ENCODE data around the gene RHEB.

Gene RHEB

GRCh38 chr7:151423936-151424335 is 95.8 kb downstream of the RHEB start:
- peaks cover 21% of the 10 kb centered on the region for H3K4me1 ChIP-seq (ENCODE audit: insufficient read depth, low read length)
- no peak for DNase-seq
- H3K4me3 ChIP-seq (ENCODE audit: low read depth in 1 of 2, low read length in 2 of 2): no peak overlapping the region
- H3K9me3 ChIP-seq (ENCODE audit: insufficient read depth, low read length, severe bottlenecking): peaks cover 12% of the 10 kb centered on the region
- H3K9ac ChIP-seq (ENCODE audit: low read depth, low read length): no peak overlapping the region
- no peak for ATAC-seq (ENCODE audit: insufficient read depth, low read depth)
- no peak overlapping the region for H3K27ac ChIP-seq (ENCODE audit: low read length)
- H3K79me2 ChIP-seq (ENCODE audit: insufficient read depth, low read length): no peaks in the 10 kb centered on the region
- TF ChIP-seq EZH2 (IDR thresholded peaks at IDR 0.05; ENCODE audit: borderline replicate concordance, low read depth, low read length, severe bottlenecking) (no peak), CTCF (IDR thresholded peaks at IDR 0.05; ENCODE audit: borderline replicate concordance, extremely low read depth, low read length, poor library complexity, severe bottlenecking) (no peak)
- H3K4me2 ChIP-seq (ENCODE audit: insufficient read depth, low read length): no peak overlapping the region
- no peaks in the 10 kb centered on the region for H3K27me3 ChIP-seq (ENCODE audit: insufficient read depth, low read length, poor library complexity)
- no peaks in the 10 kb centered on the region for H3K36me3 ChIP-seq (ENCODE audit: insufficient read depth, low read length)
- no peaks in the 10 kb centered on the region for H4K20me1 ChIP-seq (ENCODE audit: insufficient read depth, low read length)
- H2AFZ ChIP-seq (ENCODE audit: low read depth, low read length): no peak overlapping the region

- no peak overlapping the region for H3K4me2 ChIP-seq (ENCODE audit: insufficient read depth, low read length)
- H3K27ac ChIP-seq (ENCODE audit: low read length): no peak overlapping the region
- no peaks in the 10 kb centered on the region for H3K79me2 ChIP-seq (ENCODE audit: insufficient read depth, low read length)
- H3K4me1 ChIP-seq (ENCODE audit: insufficient read depth, low read length): peaks cover 14% of the 10 kb centered on the region
- ATAC-seq (ENCODE audit: insufficient read depth, low read depth) (no peak), DNase-seq (no peak)
- H3K36me3 ChIP-seq (ENCODE audit: insufficient read depth, low read length): no peaks in the 10 kb centered on the region
- TF ChIP-seq EZH2 (IDR thresholded peaks at IDR 0.05; ENCODE audit: borderline replicate concordance, low read depth, low read length, severe bottlenecking) (no peak), CTCF (IDR thresholded peaks at IDR 0.05; ENCODE audit: borderline replicate concordance, extremely low read depth, low read length, poor library complexity, severe bottlenecking) (no peak)
- no peak overlapping the region for H2AFZ ChIP-seq (ENCODE audit: low read depth, low read length)
- no peak overlapping the region for H3K9ac ChIP-seq (ENCODE audit: low read depth, low read length)
- H3K9me3 ChIP-seq (ENCODE audit: insufficient read depth, low read length, severe bottlenecking): peaks cover 12% of the 10 kb centered on the region
- no peaks in the 10 kb centered on the region for H3K27me3 ChIP-seq (ENCODE audit: insufficient read depth, low read length, poor library complexity)
- H3K4me3 ChIP-seq (ENCODE audit: low read depth in 1 of 2, low read length in 2 of 2): no peak overlapping the region
- no peaks in the 10 kb centered on the region for H4K20me1 ChIP-seq (ENCODE audit: insufficient read depth, low read length)
These were observed 96.5 kb downstream of the RHEB start for GRCh38 chr7:151423226-151423625.

- H3K9ac ChIP-seq (ENCODE audit: low read depth, low read length): no peak overlapping the region
- H2AFZ ChIP-seq (ENCODE audit: low read depth, low read length): no peak overlapping the region
- peaks cover 4% of the 10 kb centered on the region for H3K4me1 ChIP-seq (ENCODE audit: insufficient read depth, low read length)
- no peak overlapping the region for H3K27ac ChIP-seq (ENCODE audit: low read length)
- TF ChIP-seq EZH2 (IDR thresholded peaks at IDR 0.05; ENCODE audit: borderline replicate concordance, low read depth, low read length, severe bottlenecking) (no peak), CTCF (IDR thresholded peaks at IDR 0.05; ENCODE audit: borderline replicate concordance, extremely low read depth, low read length, poor library complexity, severe bottlenecking) (no peak)
- H3K4me3 ChIP-seq (ENCODE audit: low read depth in 1 of 2, low read length in 2 of 2): no peak overlapping the region
- ATAC-seq (ENCODE audit: insufficient read depth, low read depth) (no peak), DNase-seq (no peak)
- H3K9me3 ChIP-seq (ENCODE audit: insufficient read depth, low read length, severe bottlenecking): peaks cover 12% of the 10 kb centered on the region
- H4K20me1 ChIP-seq (ENCODE audit: insufficient read depth, low read length): no peaks in the 10 kb centered on the region
- H3K4me2 ChIP-seq (ENCODE audit: insufficient read depth, low read length): no peak overlapping the region
- H3K27me3 ChIP-seq (ENCODE audit: insufficient read depth, low read length, poor library complexity): no peaks in the 10 kb centered on the region
- no peaks in the 10 kb centered on the region for H3K79me2 ChIP-seq (ENCODE audit: insufficient read depth, low read length)
- no peaks in the 10 kb centered on the region for H3K36me3 ChIP-seq (ENCODE audit: insufficient read depth, low read length)
These were observed 97.5 kb downstream of the RHEB start for GRCh38 chr7:151422212-151422611.

GRCh38 chr7:151420144-151420543 is 99.6 kb downstream of the RHEB start:
- Histone ChIP-seq H4K20me1 (ENCODE audit: insufficient read depth, low read length) (no peaks in the 10 kb centered on the region), H3K9ac (ENCODE audit: low read depth, low read length) (no peak overlapping the region), H3K4me1 (ENCODE audit: insufficient read depth, low read length) (no peaks in the 10 kb centered on the region), H2AFZ (ENCODE audit: low read depth, low read length) (no peak overlapping the region), H3K4me2 (ENCODE audit: insufficient read depth, low read length) (no peak overlapping the region), H3K27me3 (ENCODE audit: insufficient read depth, low read length, poor library complexity) (no peaks in the 10 kb centered on the region), H3K79me2 (ENCODE audit: insufficient read depth, low read length) (no peaks in the 10 kb centered on the region), H3K27ac (ENCODE audit: low read length) (no peak overlapping the region), H3K36me3 (ENCODE audit: insufficient read depth, low read length) (no peaks in the 10 kb centered on the region), H3K4me3 (ENCODE audit: low read depth in 1 of 2, low read length in 2 of 2) (no peak overlapping the region), H3K9me3 (ENCODE audit: insufficient read depth, low read length, severe bottlenecking) (peaks cover 12% of the 10 kb centered on the region)
- TF ChIP-seq EZH2 (IDR thresholded peaks at IDR 0.05; ENCODE audit: borderline replicate concordance, low read depth, low read length, severe bottlenecking) (no peak), CTCF (IDR thresholded peaks at IDR 0.05; ENCODE audit: borderline replicate concordance, extremely low read depth, low read length, poor library complexity, severe bottlenecking) (no peak)
- peak; percentile 65; the same call in 2 of the 3 replicates for ATAC-seq (ENCODE audit: insufficient read depth, low read depth)
- no peak for DNase-seq
